IPS-18c (cell line): ENCODE data around the gene RALGAPA1.
"Not testable (repeated sequence)": the region's sequence is repeated elsewhere in the genome, so short reads cannot be mapped to it uniquely, and the experiment has no call there.

Experiments used
- H3K4me3 ChIP-seq: 2 replicates; pipeline ENCODE4 v1.7.0; 2013; ENCODE audit warnings: low read depth, mild to moderate bottlenecking, low read length, moderate library complexity; ENCODE audit not compliant: insufficient read depth
- H3K9me3 ChIP-seq: one replicate; pipeline ENCODE4 v1.6.1; 2013; ENCODE audit warnings: mild to moderate bottlenecking, low read length, moderate library complexity; ENCODE audit not compliant: control insufficient read depth, insufficient read depth

The RALGAPA1 gene

DNA sequence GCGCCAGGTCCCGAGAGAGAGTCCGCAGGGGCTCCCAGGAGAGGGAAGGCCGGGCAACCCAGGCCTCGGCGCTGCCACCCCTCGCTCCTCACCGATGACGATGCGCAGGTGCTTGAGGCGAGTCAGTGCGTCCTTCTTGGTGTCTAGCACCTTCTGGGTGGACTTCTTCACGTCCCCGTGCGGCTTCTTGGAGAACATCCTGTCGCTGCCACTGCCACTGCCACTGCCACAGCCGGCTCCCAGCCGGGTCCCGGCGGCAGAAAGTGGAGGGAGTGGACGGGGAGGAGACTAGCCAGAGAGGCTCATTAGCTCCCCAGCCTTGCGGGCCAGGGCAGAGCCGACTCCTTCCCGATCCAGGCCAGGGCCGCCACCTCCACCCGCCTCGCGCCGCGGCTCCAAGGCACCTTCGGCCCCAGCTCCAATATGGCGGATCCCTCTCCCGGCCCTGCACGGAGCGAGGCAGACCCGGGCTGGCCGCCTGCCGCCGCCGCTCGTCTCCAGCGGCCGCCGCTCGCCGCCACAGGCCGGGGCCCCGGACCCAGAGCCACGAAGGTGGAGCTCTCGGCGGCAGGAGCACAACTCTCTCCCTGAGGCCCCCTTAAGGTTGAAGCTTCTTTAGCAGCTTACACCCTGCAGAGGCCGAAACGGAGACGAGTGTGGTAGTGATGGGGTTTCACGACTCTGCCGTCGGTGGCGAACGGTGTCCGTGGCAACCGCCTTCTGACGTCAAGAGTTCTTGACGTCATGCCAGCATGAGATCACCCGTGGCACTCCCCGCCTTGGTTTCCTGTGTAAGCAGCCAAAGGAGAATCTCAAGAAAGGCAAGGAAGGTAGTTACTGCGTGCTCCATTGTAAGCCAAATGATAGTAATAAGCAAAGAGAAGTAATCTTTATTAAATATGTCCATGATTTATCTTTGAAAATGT, at the start of gene RALGAPA1:
Gene RALGAPA1 (minus strand): TSS at position 658 of the 926 bp plus-strand sequence. CDS start 460 bp downstream, at position 198.
- H3K9me3 ChIP-seq = not testable (repeated sequence)
- H3K4me3 ChIP-seq = peak within 1 kb of the TSS; percentile 78

DNA sequence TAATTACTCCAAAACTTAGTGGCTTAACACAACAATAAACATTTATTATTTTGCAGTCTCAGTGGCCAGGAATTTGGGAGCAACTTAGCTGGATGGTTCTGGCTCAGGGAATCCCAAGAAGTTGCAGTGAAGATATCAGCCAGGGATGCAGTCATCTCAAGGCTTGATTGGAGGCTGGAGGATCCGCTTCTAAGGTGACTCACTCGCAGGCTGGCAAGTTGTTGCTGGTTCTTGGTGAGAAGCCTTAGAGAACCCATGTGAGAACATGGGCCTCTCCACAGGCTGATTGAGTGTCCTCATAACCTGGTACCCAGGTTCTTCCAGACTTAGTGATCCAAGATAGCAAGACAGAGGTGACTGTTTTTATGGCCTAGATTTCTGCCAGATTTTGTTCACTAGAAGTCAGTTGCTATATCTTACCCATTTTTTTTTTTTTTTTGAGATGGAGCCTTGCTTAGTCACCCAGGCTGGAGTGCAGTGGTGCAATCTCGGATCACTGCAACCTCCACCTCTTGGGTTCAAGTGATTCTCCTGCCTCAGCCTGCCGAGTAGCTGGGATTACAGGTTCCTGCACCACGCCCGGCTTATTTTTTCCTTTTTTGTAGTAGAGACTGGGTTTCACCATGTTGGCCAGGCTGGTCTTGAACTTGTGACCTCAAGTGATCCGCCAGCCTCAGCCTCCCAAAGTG, 49.6 kb upstream of the RALGAPA1 start:
- H3K4me3 ChIP-seq = no peak overlapping the region
- H3K9me3 ChIP-seq = no peaks in the 10 kb centered on the region

DNA sequence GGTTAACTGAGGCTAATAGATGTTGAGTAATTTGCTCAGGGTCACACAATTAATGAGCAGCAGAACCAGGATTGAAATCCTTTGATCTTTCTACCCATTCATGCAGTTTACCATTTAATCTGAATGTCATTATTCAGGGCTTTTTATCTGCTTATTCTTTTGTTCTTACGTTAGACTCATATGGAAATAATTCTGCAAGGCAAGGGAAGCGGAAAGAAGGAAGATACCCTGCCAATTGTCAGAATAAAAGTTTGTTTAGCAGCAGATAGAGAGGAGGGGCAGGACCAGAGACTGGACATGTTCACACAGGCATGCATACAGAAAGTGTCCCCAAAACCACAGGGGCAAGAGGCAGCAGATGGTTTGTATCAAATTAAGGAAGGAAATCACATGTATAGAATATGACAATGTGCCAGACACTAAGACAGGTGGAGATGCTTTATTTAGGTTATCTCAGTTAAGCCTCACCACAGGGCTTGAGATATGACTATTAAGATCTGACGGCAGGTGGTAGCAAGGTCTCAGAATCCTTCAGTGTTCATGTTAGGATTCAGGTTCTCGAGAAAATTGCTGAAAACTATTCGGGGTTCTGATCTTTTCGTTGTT, 46.9 kb upstream of the RALGAPA1 start:
- no peaks in the 10 kb centered on the region for H3K9me3 ChIP-seq
- H3K4me3 ChIP-seq = no peak overlapping the region

DNA sequence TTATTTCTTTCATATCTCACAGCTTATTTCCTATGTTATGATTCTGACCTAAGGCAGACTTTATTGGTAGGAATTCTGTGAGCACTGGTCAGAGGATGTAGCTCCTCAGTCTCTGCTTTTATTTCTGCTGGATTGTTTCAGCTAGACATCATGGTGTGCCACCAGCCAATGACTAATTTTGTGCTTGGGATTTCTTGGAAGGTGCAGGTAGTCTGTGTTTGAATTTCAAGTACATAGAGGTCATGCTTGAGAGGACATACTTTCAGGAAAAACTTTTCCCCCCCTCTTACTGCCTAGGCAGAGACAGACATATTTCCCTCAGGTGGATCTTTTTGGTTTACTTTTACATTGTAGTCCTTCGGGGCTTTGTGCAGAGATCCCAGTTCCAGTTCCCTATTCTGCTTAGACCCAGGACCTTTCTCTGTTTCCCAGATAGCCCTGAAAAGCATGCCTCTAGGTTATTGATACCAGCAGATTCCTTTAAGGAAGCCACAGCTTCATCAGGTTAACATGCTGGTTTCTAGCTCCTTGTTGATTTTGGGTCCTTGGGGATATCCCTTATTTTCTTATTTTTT, 45.7 kb upstream of the RALGAPA1 start:
- Histone ChIP-seq H3K4me3 (no peak overlapping the region), H3K9me3 (no peaks in the 10 kb centered on the region)

DNA sequence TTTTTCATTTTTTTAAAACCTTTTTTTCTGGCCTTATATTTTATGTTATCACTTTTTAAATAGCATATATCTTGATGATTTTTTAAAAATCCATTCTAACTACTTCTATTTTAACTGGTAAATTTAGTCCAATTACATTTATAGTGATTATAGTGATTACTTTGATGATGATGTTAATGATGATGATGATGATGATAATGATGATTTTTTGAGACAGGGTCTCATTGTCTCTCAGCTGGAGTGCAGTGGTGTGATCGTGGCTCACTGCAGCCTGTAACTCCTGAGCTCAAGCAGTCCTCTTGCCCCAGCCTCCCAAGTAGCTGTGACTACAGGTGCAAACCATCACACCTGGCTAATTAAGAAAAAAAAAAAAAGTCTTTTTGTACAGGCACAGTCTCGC, 44.1 kb upstream of the RALGAPA1 start:
- H3K9me3 ChIP-seq = no peaks in the 10 kb centered on the region
- no peak overlapping the region for H3K4me3 ChIP-seq

DNA sequence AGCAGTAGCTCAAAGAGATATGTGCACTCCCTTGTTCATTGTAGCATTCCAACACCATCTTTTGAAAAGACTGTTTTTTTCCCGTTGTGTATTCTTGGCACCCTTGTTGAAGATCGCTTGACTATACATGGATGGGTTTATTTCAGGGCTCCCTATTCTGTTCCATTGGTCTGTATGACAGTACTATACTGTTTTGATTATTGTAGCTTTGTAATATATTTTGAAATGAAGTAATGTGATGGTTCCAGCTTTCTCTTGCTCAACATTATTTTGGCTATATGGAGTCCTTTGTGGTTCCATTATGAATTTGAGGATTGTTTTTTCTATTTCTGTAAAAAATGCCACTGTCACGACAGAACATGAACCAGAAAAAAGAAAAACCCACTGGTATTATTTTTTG, 42.7 kb upstream of the RALGAPA1 start:
- no peak overlapping the region for H3K4me3 ChIP-seq
- no peaks in the 10 kb centered on the region for H3K9me3 ChIP-seq

DNA sequence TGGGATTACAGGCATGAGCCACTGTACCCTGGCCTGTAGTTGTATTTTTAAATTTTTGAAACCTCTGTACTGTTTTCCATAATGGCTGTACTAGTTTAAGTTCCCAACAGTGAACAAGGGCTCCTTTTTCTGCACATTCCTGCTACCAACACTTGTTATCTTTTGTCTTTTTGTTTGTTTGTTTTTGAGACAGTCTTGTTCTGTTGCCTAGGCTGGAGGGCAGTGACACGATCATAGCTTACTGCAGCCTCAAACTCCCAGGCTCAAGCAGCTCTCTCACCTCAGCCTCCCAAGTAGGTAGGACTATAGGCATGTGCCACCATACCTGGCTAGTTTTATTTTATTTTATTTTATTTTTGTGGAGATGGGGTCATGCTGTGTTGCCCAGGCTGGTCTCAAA, 40.0 kb upstream of the RALGAPA1 start:
- Histone ChIP-seq H3K4me3 (no peak overlapping the region), H3K9me3 (no peaks in the 10 kb centered on the region)

DNA sequence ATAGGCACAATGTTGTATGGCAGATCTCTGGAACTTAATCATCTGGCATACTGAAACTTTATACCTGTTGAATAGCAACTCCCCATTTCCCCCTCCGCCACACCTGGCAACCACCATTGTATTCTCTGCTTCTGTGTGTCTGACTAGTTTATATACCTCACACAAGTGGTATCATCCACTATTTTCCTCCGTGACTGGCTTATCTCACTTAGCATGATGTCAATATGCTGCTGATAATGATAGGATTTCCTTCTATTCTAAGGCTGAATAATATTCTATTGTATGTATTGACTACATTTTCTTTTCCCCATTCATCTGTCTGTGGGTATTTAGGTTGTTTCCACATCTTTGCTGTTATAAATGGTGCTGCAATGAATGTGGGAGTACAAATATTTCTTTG, 38.5 kb upstream of the RALGAPA1 start:
- Histone ChIP-seq H3K9me3 (no peaks in the 10 kb centered on the region), H3K4me3 (no peak overlapping the region)

DNA sequence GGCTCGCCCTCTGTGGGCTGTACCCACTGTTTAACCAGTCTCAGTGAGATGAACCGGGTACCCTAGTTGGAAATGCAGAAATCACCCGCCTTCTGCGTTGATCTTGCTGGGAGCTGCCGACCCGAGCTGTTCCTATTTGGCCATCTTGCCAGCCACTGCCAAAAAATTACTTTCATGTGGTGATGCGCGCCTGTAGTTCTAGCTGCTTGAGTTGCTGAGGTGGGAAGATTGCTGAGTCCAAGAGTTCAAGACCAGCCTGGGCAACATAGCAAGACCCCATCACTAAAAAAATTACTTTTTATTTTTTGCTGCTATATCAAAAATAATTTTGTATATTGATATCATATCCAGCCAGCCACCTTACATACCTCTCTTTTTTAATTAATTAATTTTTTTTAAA, 35.4 kb upstream of the RALGAPA1 start:
- Histone ChIP-seq H3K9me3 (no peaks in the 10 kb centered on the region), H3K4me3 (no peak overlapping the region)

DNA sequence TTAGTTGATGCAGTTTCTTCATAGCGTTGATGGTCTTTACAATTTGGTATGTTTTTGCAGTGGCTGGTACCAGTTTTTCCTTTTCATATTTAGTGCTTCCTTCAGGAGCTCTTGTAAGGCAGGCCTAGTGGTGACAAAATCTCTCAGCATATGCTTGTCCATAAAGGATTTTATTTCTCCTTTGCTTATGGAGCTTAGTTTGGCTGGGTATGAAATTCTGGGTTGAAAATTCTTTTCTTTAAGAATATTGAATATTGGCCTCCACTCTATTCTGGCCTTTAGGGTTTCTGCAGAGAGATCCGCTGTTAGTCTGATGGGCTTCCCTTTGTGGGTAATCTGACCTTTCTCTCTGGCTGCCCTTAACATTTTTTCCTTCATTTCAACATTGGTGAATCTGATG, 33.1 kb upstream of the RALGAPA1 start:
- not testable (repeated sequence) for H3K4me3 ChIP-seq

DNA sequence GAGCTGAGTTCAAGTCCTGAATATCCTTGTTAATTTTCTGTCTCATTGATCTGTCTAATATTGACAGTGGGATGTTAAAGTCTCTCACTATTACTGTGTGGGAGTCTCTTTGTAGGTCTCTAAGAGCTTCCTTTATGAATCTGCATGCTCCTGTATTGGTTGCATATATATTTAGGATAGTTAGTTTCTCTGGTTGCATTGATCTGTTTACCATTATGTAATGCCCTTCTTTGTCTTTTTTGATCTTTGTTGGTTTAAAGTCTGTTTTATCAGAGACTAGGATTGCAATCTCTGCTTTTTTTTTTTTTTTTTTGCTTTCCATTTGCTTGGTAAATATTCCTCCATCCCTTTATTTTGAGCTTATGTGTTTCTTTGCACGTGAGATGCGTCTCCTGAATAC, 32.6 kb upstream of the RALGAPA1 start:
- H3K9me3 ChIP-seq = not testable (repeated sequence)

More for the DNA sequence above, 33.1 kb upstream of the RALGAPA1 start:
- not testable (repeated sequence) for H3K9me3 ChIP-seq

DNA sequence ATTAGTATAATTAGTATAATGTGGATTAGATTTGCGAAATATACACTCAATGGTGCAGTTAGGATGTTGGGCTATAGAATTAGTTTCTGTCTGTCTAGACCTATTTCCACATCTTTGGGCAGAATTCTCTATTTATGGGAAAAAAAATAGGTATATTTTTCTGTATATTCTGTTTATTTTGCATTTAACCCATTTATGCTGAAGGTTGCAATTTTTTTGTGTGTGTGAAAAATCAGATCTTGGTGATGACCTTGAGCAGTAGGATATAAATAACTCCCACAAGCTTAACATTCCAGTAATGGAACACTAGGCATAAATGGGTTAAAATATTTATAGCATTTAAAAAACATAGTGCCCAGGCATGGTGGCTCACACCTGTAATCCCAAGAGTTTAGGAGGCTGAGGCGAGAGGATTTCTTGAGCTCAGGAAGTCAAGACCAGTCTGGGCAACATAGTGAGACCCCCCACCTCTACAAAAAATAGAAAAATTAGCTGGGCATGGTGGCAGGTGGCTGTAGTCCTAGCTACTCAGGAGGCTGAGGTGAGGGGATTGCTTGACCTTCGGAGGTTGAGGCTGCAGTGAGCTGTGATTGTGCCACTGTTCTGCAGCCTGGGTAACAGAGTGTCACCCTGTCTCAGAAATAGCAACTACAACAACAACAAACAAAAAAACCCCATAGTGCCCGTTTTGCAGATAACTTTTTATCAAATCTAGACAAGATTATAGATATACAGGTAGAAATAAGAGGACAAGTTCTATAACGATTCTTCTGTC, 26.3 kb upstream of the RALGAPA1 start:
- H3K9me3 ChIP-seq = no peaks in the 10 kb centered on the region
- no peak overlapping the region for H3K4me3 ChIP-seq

More for the DNA sequence above, 32.6 kb upstream of the RALGAPA1 start:
- H3K4me3 ChIP-seq = not testable (repeated sequence)

DNA sequence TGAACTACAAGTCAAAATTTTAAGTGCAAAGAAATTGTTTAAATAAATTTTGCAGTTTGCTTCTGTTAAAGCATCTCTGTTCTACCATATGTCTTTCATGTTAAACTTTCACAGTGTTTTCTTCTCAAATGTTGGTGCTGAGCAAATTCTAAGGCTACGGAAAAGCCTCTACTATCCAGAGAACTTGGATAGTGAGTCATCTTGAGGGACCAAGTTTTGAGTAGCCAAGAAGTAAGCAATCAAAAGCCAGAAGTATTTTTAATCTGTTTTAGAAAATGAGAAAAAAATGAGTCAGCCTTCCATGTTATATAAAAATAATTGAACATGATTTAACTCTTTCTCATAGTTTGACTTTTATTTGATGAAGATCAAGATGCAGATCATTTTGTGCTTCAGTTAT, 20.4 kb upstream of the RALGAPA1 start:
- no peaks in the 10 kb centered on the region for H3K9me3 ChIP-seq
- no peak overlapping the region for H3K4me3 ChIP-seq

DNA sequence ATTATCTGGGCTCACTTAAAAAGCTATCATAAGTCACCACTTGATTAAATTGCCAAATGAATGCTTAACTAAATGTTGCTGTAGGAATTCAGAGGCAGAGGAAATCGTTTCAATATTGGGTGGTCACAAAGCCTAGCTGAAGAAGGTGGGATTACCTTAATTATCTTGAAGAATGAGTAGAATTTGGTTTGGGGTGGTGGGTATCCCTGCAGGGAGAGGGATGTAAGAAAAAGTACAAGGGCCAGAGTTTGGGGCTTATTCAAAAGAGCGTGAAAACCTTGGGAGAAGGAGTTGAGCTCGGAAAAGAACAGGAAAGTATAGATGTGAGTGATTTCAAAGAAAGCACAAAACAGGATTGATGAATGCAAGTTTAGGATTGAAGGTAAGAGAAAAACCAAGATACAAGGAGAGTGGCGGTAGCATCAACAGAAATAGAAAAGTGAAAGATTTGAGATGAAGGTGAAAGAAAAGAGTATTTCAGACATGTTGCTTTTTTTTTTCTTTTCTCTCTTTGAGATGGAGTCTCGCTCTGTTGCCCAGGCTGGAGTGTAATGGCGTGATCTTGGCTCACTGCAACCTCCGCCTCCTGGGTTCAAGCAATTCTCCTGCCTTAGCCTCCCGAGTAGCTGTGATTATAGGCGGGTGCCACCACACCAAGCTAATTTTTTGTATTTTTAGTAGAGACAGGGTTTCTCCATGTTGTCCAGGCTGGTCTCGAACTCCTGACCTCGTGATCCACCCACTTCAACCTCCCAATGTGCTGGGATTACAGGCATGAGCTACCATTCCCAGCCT, 18.8 kb upstream of the RALGAPA1 start:
- Histone ChIP-seq H3K4me3 (peak overlapping the region; percentile 99; the same call in 1 of the 2 replicates), H3K9me3 (no peaks in the 10 kb centered on the region)

DNA sequence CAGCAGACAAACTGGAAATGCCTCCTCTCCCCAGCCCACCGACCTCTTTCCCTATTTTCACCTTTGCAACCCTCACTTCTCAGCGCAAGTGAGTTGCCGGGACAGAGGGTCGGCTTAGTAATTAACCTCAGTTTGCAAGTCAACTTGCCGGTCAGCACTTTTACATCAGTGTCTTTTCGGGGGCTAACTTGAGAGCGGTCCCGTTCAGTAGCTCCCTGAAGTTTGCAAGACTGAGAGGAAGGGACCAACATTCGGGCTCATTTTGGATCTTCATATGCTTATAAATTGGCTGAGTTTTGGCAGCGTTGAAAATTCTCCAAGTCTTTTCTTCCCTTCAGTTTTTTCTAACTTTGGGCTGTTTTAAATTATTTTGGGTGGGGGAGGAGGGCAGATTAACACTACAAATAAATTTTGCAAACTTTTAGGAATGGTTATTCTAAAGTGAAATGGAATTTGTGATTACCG, 17.9 kb upstream of the RALGAPA1 start:
- H3K9me3 ChIP-seq = no peaks in the 10 kb centered on the region

More for the DNA sequence above, 17.9 kb upstream of the RALGAPA1 start:
- H3K4me3 ChIP-seq = peak overlapping the region; percentile 99
